Measurements from ENCODE around the gene RUNX2. TPM values are rescaled to one million over a fixed set of nuclear protein-coding genes. Genes with fewer than 3 reads are reported as not detected.

Gene RUNX2
- total and polyA plus RNA-seq, 2 experiments from 2014 or later = 0.66 to 1.7 TPM

GRCh38 chr6:45480752-45481415 is 152.8 kb downstream of the RUNX2 start:
- H3K36me3 ChIP-seq (ENCODE audit: insufficient read depth) = no peaks in the 10 kb centered on the region
- no peak overlapping the region for H3K27ac ChIP-seq (ENCODE audit: low read depth)
- H3F3A ChIP-seq (replicated peaks; ENCODE audit: low read depth) = no peaks in the 10 kb centered on the region
- Mint-ChIP-seq H3K27me3 (ENCODE audit: insufficient read depth, low read depth, poor library complexity) (no peaks in the 10 kb centered on the region), H3K9me3 (no peaks in the 10 kb centered on the region), H3K27ac (no peak overlapping the region), H3K4me1 (no peaks in the 10 kb centered on the region; the same call in 2 of the 3 replicates), H3K4me3 (no peak overlapping the region), H3K36me3 (ENCODE audit: low read depth) (no peaks in the 10 kb centered on the region)
- no peak overlapping the region for H3K4me2 ChIP-seq
- TF ChIP-seq ETS1 (IDR thresholded peaks at IDR 0.05) (no peak), STAT1 (IDR thresholded peaks at IDR 0.05; ENCODE audit: unreplicated experiment) (no peak), CREB1 (CRISPR knock-in tag; IDR thresholded peaks at IDR 0.05; ENCODE audit: low read depth) (no peak), JUNB (IDR thresholded peaks at IDR 0.05; ENCODE audit: unreplicated experiment) (no peak), EZH2phosphoT487 (IDR thresholded peaks at IDR 0.05; ENCODE audit: unreplicated experiment) (no peak), ZNF114 (CRISPR knock-in tag; IDR thresholded peaks at IDR 0.05) (no peak), REST (IDR thresholded peaks at IDR 0.05; ENCODE audit: unreplicated experiment) (no peak), NANOG (IDR thresholded peaks at IDR 0.05; ENCODE audit: borderline replicate concordance) (no peak), ZNF331 (CRISPR knock-in tag; IDR thresholded peaks at IDR 0.05; ENCODE audit: low read depth) (no peak), CTCF (conservative IDR thresholded peaks at IDR 0.05; ENCODE audit: low read depth in 2 of 2) (no peak)
- no peaks in the 10 kb centered on the region for H3K4me1 ChIP-seq (ENCODE audit: insufficient read depth)
- H2AFZ ChIP-seq = peak overlapping the region; percentile 49; the same call in 1 of the 2 replicates
- no peaks in the 10 kb centered on the region for H3K9me2 ChIP-seq (ENCODE audit: insufficient read depth)
- DNase-seq (ENCODE audit: low spot score) = no peak
- no peaks in the 10 kb centered on the region for H3K27me3 ChIP-seq (ENCODE audit: insufficient read depth)
- no peaks in the 10 kb centered on the region for H4K20me1 ChIP-seq (replicated peaks; ENCODE audit: insufficient read depth)
- no peaks in the 10 kb centered on the region for H3K79me2 ChIP-seq (replicated peaks; ENCODE audit: insufficient read depth)
- H3K4me3 ChIP-seq = no peak overlapping the region
- no peak for ATAC-seq
